Activated CD8-positive, alpha-beta memory T cell treated with anti-CD3 and anti-CD28 coated beads for 4 hours (primary cell): ENCODE results near the gene NTNG1.
"Not testable (repeated sequence)": the region's sequence is repeated elsewhere in the genome, so short reads cannot be mapped to it uniquely, and the experiment has no call there.

Experiments used
- DNase-seq, 2 donors: peaks; one replicate each; pipeline ENCODE4 v3.0.0-alpha.2; 2020; ENCODE audit warnings: low read depth in 2 of 2

The NTNG1 gene

GRCh38 chr1:107198561-107198960 lies 57.7 kb downstream of the NTNG1 start:
- no peak for DNase-seq

- no peak for DNase-seq
These were observed 59.8 kb downstream of the NTNG1 start for GRCh38 chr1:107200631-107201030.

- no peak for DNase-seq
These were observed 61.2 kb downstream of the NTNG1 start for GRCh38 chr1:107202007-107202406.

GRCh38 chr1:107213225-107213624 lies 72.4 kb downstream of the NTNG1 start:
- DNase-seq = no peak

GRCh38 chr1:107220036-107220435 lies 79.2 kb downstream of the NTNG1 start:
- DNase-seq = no peak

GRCh38 chr1:107225706-107226105 lies 84.9 kb downstream of the NTNG1 start:
- DNase-seq = no peak

- no peak for DNase-seq
These were observed 88.0 kb downstream of the NTNG1 start for GRCh38 chr1:107228704-107229371.

- DNase-seq = no peak
These were observed 88.9 kb downstream of the NTNG1 start for GRCh38 chr1:107229711-107230110.

GRCh38 chr1:107230121-107230520 lies 89.3 kb downstream of the NTNG1 start:
- no peak for DNase-seq

GRCh38 chr1:107231291-107231690 lies 90.5 kb downstream of the NTNG1 start:
- DNase-seq = no peak

GRCh38 chr1:107232426-107232825 lies 91.6 kb downstream of the NTNG1 start:
- no peak for DNase-seq

GRCh38 chr1:107236760-107237159 lies 95.9 kb downstream of the NTNG1 start:
- DNase-seq = not testable (repeated sequence)

- no peak for DNase-seq
These were observed 102.6 kb downstream of the NTNG1 start for GRCh38 chr1:107243461-107243860.

GRCh38 chr1:107244709-107245500 lies 104.1 kb downstream of the NTNG1 start:
- DNase-seq = no peak

GRCh38 chr1:107246775-107247345 lies 106.0 kb downstream of the NTNG1 start:
- DNase-seq = no peak

GRCh38 chr1:107247679-107248078 lies 106.8 kb downstream of the NTNG1 start:
- DNase-seq = no peak

- DNase-seq = no peak
These were observed 109.3 kb downstream of the NTNG1 start for GRCh38 chr1:107250169-107250568.

GRCh38 chr1:107251083-107251482 lies 110.2 kb downstream of the NTNG1 start:
- DNase-seq = no peak

- DNase-seq = no peak
These were observed 111.0 kb downstream of the NTNG1 start for GRCh38 chr1:107251839-107252238.

GRCh38 chr1:107252271-107252670 lies 111.4 kb downstream of the NTNG1 start:
- DNase-seq = no peak

- DNase-seq = no peak
These were observed 113.5 kb downstream of the NTNG1 start for GRCh38 chr1:107254306-107254705.

- DNase-seq = no peak
These were observed 114.6 kb downstream of the NTNG1 start for GRCh38 chr1:107255469-107255868.
